Measurements from ENCODE around the gene AFAP1L1.

Gene AFAP1L1

GRCh38 chr5:149341876-149342275 is 70.2 kb downstream of the AFAP1L1 start:
- no peak for FAIRE-seq

DNA sequence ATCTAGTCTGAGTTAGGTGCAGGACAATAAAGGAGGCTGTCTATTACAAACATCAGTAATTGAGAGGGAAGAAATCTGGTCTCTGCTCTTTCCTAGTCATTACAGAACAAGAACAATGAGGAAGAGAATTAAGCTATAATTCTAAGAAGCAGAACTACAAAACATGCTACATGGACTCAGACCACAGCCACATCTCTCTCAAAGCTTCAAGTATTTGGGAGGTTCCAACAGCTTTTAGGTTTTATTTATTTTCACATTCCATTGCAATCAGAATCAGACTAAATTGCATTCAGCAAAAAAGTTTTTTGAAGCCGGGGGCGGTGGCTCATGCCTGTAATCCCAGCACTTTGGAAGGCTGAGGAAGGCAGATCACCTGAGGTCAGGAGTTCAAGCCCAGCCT is 72.5 kb downstream of the AFAP1L1 start:
- no peak for FAIRE-seq
- no peak for DNase-seq (ENCODE audit: insufficient read length, low spot score)

More at GRCh38 chr5:149341876-149342275, 70.2 kb downstream of the AFAP1L1 start:
- DNase-seq (ENCODE audit: insufficient read length, low spot score) = no peak

- DNase-seq (ENCODE audit: insufficient read length, low spot score) (peak; percentile 85), FAIRE-seq (peak; percentile 93)
These were observed 73.7 kb downstream of the AFAP1L1 start, which contains the start of gene GRPEL2 for GRCh38 chr5:149345147-149345891. Gene GRPEL2, plus strand, starts transcription at chr5:149345499. Its CDS starts 41 bp downstream, at chr5:149345540.

DNA sequence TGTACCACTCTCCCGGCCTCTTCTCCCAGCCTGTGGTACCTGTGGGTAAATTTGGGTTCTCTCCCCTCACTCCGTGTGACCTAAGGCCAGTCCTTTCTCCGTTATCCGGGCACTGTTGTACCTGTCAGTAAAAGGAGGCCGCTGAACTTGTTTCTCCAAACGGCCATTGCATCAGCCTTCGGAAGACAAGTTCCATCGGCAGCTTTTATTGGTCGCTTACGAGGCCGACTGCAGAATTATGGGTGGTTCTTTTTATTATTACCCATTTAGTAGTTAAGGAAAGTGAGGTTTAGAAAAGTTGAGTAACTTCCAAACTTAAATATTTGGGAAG is 74.2 kb downstream of the AFAP1L1 start:
- no peak for DNase-seq (ENCODE audit: insufficient read length, low spot score)
- no peak for FAIRE-seq

- FAIRE-seq (no peak), DNase-seq (ENCODE audit: insufficient read length, low spot score) (no peak)
These were observed 76.9 kb downstream of the AFAP1L1 start for GRCh38 chr5:149348518-149348917.

- DNase-seq (ENCODE audit: insufficient read length, low spot score) (no peak), FAIRE-seq (no peak)
These were observed 77.7 kb downstream of the AFAP1L1 start for GRCh38 chr5:149349382-149349781.

DNA sequence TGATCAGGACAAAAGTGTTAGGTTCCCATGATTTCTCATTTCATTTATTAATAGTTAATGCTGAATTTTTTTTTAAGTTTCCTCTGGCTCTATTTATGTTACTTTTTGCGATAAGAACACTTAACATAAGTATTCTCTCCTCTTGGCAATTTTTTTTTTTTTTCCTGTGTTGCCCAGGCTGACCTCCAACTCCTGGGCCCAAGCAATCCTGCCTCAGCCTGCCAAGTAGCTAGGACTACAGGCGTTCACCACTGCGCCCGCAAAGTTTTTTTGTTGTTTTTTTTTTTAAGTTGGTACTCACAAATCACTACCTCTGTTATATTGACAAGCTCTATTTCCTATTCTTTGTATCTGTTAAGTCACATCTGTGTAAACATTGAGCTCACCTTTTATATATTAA is 80.5 kb downstream of the AFAP1L1 start:
- FAIRE-seq (no peak), DNase-seq (ENCODE audit: insufficient read length, low spot score) (no peak)

DNA sequence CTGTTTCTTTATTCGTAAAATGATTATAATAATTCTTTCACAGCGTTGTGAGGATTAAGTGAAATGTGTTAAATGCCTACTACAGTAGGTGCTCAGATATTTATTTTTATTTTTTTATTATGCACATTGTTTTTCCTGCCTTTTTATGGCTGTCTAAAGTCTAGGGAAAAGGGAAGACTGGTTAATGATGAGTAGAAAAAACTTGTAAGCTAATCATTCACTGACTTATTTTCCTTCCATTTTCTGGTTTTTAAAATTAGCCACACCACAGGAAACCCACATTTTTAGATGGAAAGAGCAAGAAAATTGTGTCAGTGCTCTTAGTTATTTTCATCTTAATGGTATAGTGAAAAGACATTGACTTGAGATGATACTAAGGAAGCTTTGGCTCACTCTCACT is 82.3 kb downstream of the AFAP1L1 start:
- FAIRE-seq (no peak), DNase-seq (ENCODE audit: insufficient read length, low spot score) (no peak)

DNA sequence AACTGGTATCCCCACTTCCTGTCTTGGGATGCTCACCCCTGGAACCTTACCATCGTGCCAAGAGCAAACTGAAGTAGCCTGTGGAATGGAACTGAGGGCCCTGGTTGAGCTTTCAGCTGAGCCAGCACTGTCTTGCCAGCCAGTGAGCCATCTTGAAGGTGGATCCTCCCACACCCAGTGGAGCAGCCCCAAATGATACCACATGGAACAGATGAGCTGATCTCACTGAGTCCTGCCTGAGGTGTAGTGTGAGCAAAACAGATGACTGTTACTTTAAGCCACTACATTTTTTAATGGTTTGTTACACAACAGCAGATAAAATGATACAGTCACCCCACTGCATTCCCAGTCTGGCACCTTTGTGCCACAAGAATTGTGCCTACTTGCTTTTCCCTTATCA is 84.0 kb downstream of the AFAP1L1 start:
- DNase-seq (ENCODE audit: insufficient read length, low spot score) (no peak), FAIRE-seq (no peak)

GRCh38 chr5:149356391-149356790 is 84.7 kb downstream of the AFAP1L1 start:
- no peak for FAIRE-seq
- no peak for DNase-seq (ENCODE audit: insufficient read length, low spot score)

DNA sequence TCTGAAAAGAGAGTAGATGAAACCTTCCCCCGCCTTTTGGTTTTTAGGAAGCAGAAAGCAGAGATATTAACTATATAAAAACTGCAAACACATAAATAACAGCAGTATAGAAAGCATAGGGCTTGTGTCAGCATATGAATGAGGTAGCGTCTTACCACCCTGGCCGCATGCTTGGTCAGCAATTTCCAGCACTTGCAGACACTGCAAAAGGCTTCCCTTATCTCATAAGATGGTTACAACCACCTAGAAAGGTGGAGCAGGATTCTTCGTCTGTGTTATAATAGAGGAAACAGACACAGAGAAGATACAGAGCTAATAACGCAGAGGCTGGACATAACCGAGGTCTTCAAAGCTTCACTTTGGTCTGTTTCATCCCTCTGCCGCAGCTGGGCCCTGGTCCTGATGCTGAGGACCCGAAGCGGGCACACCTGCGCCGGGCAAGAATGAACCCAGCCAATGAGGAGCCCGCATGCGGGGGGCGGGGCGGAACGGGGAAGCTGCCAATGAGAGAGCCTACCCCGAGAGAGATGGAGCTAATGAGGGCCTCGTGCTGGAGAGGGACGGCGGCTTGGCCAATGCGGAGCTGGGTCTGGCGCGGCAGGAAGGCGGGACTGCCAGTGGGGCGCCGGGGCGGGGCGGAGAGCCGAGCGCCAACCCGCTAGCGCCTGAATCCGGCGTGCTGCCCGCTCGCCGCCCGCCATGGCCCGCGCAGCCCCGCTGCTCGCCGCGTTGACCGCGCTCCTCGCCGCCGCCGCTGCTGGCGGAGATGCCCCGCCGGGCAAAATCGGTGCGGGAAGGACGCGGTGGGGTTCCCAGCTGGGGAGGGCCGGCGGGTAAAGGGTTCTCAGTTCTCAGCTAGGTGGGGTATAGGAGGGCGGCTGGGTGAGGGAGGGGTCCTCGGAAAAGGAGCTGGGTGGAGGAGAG is 86.0 kb downstream of the AFAP1L1 start, which contains the start of gene PCYOX1L:
Gene PCYOX1L, plus strand, starts transcription at position 677 of the 924 bp plus-strand sequence. Its CDS starts 23 bp downstream, at position 700.
- DNase-seq (ENCODE audit: insufficient read length, low spot score) (peak; percentile 91), FAIRE-seq (peak; percentile 87)

- FAIRE-seq = no peak
- DNase-seq (ENCODE audit: insufficient read length, low spot score) = no peak
These were observed 86.6 kb downstream of the AFAP1L1 start for GRCh38 chr5:149358294-149358651.

- FAIRE-seq (no peak), DNase-seq (ENCODE audit: insufficient read length, low spot score) (no peak)
These were observed 87.3 kb downstream of the AFAP1L1 start for GRCh38 chr5:149358868-149359495.

DNA sequence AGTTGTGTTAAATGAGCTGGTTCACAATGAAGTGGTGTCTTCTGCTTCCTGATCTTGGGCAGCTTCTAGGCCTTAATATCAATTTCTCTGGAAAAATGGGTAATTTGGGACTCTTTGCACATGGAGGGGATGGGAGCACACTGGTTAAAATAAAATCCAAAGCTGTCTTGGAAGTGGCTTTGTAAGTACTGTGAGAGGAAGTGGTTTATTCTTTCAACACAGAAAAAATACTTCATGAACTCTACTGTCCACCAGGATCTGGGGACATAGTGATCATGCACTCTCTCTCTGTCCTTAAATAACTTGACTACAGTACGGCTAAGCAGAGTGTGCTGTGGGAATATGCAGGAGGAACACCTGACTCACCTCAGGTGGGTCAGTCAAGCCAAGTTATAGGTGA is 88.6 kb downstream of the AFAP1L1 start:
- DNase-seq (ENCODE audit: insufficient read length, low spot score) (no peak), FAIRE-seq (no peak)

DNA sequence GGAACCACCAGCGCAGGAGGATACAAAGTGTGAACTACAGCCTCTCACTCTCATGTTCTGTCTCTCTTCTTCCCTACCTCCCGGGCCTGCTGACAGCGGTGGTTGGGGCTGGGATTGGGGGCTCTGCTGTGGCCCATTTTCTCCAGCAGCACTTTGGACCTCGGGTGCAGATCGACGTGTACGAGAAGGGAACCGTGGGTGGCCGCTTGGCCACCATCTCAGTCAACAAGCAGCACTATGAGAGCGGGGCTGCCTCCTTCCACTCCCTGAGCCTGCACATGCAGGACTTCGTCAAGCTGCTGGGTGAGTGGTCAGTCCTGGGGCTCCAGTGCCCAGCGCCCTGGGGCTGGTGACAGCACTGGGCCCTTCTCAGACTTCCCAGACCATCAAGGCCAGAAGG is 90.9 kb downstream of the AFAP1L1 start:
- DNase-seq (ENCODE audit: insufficient read length, low spot score) = no peak
- no peak for FAIRE-seq

- FAIRE-seq = no peak
- no peak for DNase-seq (ENCODE audit: insufficient read length, low spot score)
These were observed 91.7 kb downstream of the AFAP1L1 start for GRCh38 chr5:149363358-149363757.

DNA sequence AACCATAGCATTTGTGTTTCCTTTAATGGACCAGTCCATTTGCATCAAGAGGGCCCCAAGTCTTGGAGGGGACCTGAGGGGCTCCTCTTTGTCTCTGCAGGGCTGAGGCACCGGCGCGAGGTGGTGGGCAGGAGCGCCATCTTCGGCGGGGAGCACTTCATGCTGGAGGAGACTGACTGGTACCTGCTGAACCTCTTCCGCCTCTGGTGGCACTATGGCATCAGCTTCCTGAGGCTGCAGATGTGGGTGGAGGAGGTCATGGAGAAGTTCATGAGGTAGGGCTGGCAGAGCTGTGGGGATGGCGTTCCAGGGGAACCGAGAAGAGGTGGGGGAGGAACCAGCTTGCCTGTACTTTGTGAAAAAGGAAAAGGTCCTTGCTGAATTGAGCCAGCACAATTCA is 92.3 kb downstream of the AFAP1L1 start:
- DNase-seq (ENCODE audit: insufficient read length, low spot score) (no peak), FAIRE-seq (no peak)

DNA sequence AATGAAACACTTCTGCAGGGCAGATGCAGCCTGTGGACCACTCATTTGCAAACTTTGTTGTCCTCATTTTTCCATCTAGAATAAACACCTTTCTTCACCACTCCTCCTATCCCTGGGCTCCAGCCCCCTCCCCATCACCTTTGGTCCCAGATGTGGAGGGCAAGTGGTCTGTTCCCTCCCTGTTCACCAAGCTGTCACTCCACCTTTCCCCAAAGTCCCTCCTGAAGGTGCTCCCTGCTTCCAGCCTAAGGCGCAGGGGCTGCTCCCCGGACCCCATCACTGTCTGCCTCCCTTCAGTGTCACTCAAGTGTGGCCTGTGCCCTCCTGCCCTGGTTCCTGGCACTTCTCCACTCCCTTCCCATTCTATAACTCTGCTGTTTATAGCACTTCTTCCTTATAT is 93.1 kb downstream of the AFAP1L1 start:
- FAIRE-seq (no peak), DNase-seq (ENCODE audit: insufficient read length, low spot score) (no peak)

- FAIRE-seq = no peak
These were observed 93.8 kb downstream of the AFAP1L1 start for GRCh38 chr5:149365418-149365817.

GRCh38 chr5:149366169-149366729 is 94.6 kb downstream of the AFAP1L1 start:
- DNase-seq (ENCODE audit: insufficient read length, low spot score) = no peak
- FAIRE-seq = no peak

More at GRCh38 chr5:149365418-149365817, 93.8 kb downstream of the AFAP1L1 start:
- no peak for DNase-seq (ENCODE audit: insufficient read length, low spot score)
